ENCODE data around the gene CCDC197. TPM values are rescaled to one million over a fixed set of nuclear protein-coding genes. Genes with fewer than 3 reads are reported as not detected.

Gene CCDC197
- total RNA-seq, 2 donors from 2014 or later = not detected

GRCh38 chr14:93957333-93957710 lies 39.8 kb upstream of the CCDC197 start:
- no peaks in the 10 kb centered on the region for H3K27me3 Mint-ChIP-seq
- H3K27ac Mint-ChIP-seq = peak overlapping the region; percentile 99
- peaks cover 72% of the 10 kb centered on the region for H3K4me1 Mint-ChIP-seq
- no peaks in the 10 kb centered on the region for H3K9me3 ChIP-seq (ENCODE audit: control insufficient read depth, low read length, poor library complexity, severe bottlenecking)
- no peaks in the 10 kb centered on the region for H3K36me3 Mint-ChIP-seq (ENCODE audit: low read depth)
- ATAC-seq (no peak), DNase-seq (no peak)
- peak overlapping the region; percentile 89 for H3K4me3 Mint-ChIP-seq

DNA sequence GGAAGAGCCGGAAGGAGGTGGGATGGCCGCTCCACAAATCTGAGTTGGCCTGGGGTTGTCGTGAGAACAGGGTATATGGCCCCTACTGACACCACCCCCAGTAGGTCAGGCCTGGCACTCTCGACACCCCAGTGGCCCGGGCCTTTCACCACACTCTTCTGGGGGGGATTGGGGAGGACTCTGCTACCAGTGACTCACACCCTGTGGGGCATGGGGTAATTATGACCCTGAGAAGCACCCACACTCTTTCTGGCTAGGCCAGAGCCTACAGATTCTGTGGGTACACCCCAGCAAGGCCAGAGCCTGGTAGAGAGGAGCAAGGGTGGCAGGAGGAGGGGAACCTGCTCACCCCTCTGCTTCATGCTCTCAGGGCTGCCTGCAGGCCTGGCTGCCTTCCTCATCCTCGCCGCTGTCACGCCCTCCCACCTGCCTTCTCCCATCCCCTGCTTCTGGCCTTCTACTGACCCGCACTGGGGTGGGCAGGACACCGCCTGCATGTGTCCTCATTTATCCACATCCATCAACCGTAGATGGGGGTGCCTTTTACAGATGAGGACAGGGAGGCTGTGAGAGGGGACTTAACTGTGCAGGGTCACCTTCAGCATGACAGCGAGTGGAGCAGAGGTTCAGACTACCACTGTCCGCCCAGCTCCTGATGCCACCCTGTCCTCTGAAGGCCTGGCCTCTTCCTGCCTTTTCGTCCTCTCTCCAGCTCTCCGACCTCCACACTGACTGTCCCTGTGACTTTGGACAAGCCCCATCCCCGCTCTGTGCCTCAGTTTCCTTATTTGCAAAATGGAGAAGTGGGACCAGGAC lies 39.1 kb upstream of the CCDC197 start:
- H3K27ac Mint-ChIP-seq = peak overlapping the region; percentile 99
- ATAC-seq = no peak
- no peak for DNase-seq
- no peaks in the 10 kb centered on the region for H3K36me3 Mint-ChIP-seq (ENCODE audit: low read depth)
- peak overlapping the region; percentile 87 for H3K4me3 Mint-ChIP-seq
- no peaks in the 10 kb centered on the region for H3K27me3 Mint-ChIP-seq
- peaks cover 74% of the 10 kb centered on the region for H3K4me1 Mint-ChIP-seq
- no peaks in the 10 kb centered on the region for H3K9me3 ChIP-seq (ENCODE audit: control insufficient read depth, low read length, poor library complexity, severe bottlenecking)

DNA sequence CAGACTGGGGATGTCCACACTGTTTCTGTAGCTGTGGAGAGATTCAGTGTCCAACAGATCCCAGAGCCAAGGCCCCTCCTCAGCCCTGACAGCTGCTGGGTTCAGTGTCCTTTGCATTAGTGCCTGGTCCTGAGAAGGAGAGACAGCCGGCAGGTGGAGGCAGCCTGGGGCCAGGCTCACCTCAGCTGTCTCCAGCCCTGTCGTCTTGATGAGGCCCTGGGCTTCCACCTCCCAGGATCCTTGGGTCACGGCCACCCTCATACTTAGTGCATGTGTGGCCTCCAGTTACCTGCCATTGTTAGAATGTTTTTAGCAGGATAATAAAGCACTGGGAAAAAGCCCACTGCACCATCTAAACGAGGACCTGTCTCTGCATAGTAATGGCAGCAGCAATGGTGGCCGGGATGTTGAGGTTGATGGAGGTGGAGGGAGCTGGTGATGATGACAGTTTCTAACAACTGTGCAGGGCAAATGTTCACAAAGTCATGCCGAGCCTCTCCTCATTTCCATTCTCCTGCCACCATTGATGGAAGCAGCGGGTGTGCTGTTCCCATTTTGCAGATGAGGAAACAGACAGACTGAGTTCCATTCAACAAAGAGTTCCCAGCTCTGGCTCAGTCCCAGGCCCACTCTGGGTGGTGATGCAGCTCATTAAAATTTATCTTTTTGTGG lies 38.4 kb upstream of the CCDC197 start:
- no peaks in the 10 kb centered on the region for H3K27me3 Mint-ChIP-seq
- ATAC-seq = no peak
- no peaks in the 10 kb centered on the region for H3K9me3 ChIP-seq (ENCODE audit: control insufficient read depth, low read length, poor library complexity, severe bottlenecking)
- peak overlapping the region; percentile 99 for H3K27ac Mint-ChIP-seq
- peak overlapping the region; percentile 87 for H3K4me3 Mint-ChIP-seq
- H3K36me3 Mint-ChIP-seq (ENCODE audit: low read depth) = no peaks in the 10 kb centered on the region
- DNase-seq = no peak
- peaks cover 80% of the 10 kb centered on the region for H3K4me1 Mint-ChIP-seq

GRCh38 chr14:93959239-93960107 lies 37.6 kb upstream of the CCDC197 start:
- H3K4me3 Mint-ChIP-seq = peak overlapping the region; percentile 87
- no peaks in the 10 kb centered on the region for H3K36me3 Mint-ChIP-seq (ENCODE audit: low read depth)
- peak; percentile 78 to 90 (median 87) for DNase-seq
- H3K27me3 Mint-ChIP-seq = no peaks in the 10 kb centered on the region
- ATAC-seq = peak; percentile 83
- peaks cover 79% of the 10 kb centered on the region for H3K4me1 Mint-ChIP-seq
- peak overlapping the region; percentile 99 for H3K27ac Mint-ChIP-seq
- H3K9me3 ChIP-seq (ENCODE audit: control insufficient read depth, low read length, poor library complexity, severe bottlenecking) = no peaks in the 10 kb centered on the region

DNA sequence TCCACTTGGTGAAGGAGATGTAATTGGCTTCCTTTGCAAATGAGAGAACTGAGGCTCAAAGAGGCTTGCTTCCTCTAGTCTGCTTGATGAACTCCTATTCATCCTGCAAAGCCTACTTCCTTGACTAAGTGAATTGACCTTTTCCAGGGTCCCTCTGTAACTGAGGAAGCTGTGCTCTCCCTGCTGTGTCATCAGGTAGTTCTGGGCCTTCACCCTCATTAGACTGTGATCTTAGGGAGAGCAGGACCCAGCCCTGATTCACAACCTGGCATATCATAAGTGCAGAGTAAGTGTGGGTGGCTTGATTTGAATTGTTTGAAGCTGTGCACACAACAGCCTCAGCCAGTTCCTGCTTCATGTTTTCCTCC lies 37.0 kb upstream of the CCDC197 start:
- no peaks in the 10 kb centered on the region for H3K36me3 Mint-ChIP-seq (ENCODE audit: low read depth)
- peaks cover 77% of the 10 kb centered on the region for H3K4me1 Mint-ChIP-seq
- peak overlapping the region; percentile 57 for H3K4me3 Mint-ChIP-seq
- peak overlapping the region; percentile 99 for H3K27ac Mint-ChIP-seq
- DNase-seq (no peak), ATAC-seq (no peak)
- H3K27me3 Mint-ChIP-seq = no peaks in the 10 kb centered on the region
- H3K9me3 ChIP-seq (ENCODE audit: control insufficient read depth, low read length, poor library complexity, severe bottlenecking) = no peaks in the 10 kb centered on the region

- Mint-ChIP-seq H3K4me1 (peaks cover 73% of the 10 kb centered on the region), H3K27ac (peak overlapping the region; percentile 99), H3K27me3 (no peaks in the 10 kb centered on the region), H3K4me3 (peak overlapping the region; percentile 55), H3K36me3 (ENCODE audit: low read depth) (no peaks in the 10 kb centered on the region)
- H3K9me3 ChIP-seq (ENCODE audit: control insufficient read depth, low read length, poor library complexity, severe bottlenecking) = no peaks in the 10 kb centered on the region
- DNase-seq (no peak), ATAC-seq (no peak)
Measured at GRCh38 chr14:93960774-93961438, 36.2 kb upstream of the CCDC197 start.

DNA sequence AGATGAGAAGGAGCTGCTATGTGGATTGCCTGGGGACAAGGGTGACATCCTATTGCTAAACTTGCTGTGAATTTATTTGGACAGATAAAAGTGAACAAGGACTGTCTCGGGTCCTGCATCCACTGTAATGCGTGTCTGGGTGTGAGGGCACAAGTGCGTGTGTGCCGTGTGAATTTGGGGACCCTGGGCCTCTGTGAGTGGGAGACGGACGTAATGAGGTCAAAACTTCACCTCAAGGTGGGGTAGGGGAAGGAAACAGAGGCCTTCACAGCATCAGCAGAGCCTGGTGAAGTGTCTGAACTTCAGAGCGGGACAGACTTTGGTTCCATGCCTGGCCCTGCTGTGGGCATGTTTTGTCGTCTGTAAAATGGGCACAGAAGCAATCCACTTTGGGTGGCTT lies 35.5 kb upstream of the CCDC197 start:
- H3K27me3 Mint-ChIP-seq = no peaks in the 10 kb centered on the region
- no peaks in the 10 kb centered on the region for H3K36me3 Mint-ChIP-seq (ENCODE audit: low read depth)
- H3K4me1 Mint-ChIP-seq = peaks cover 67% of the 10 kb centered on the region
- no peaks in the 10 kb centered on the region for H3K9me3 ChIP-seq (ENCODE audit: control insufficient read depth, low read length, poor library complexity, severe bottlenecking)
- H3K4me3 Mint-ChIP-seq = peak overlapping the region; percentile 55
- DNase-seq (no peak), ATAC-seq (no peak)
- peak overlapping the region; percentile 96 for H3K27ac Mint-ChIP-seq

DNA sequence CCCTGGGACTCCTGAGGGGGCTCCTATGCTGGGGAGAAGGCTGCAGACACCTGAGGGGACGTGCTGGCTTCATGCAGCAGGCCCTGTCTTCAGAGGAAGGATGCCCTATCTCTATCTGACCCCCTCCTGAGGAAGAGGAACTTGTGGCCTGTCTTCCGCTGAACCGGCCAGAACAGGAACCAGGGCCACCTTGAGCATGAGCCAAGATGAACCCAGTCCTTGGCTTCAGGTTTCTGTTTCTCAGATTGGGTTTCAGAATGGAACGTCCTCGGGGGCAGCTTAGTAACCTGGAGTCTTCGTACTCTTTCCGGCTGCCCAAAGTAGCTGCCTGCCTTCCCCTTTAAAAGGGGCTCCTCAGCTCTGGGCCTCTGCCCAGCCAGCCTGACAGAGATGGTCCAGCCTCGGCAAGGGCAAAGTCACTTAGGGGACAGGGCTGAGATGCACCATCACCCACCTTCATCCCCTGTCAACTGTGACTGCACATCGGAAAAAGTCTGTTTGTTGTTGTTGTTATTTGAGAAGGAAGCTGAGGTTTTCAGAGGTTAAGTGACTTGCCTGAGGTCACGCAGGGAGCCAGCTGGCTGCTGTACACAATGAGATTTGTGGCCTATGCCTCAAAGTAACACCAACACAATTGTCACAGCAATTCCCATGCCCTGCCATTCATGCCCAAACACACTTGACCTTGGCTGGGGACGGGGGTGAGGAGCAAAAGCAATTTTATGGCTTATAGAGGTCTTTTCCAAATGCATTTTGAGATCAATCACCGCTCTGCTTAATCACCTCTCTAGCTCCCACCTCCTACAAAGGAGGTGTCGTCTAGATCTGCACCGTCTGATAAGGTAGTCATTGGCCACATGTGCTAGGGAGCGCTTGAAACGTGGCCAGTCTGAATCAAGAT lies 34.1 kb upstream of the CCDC197 start:
- peaks cover 58% of the 10 kb centered on the region for H3K4me1 Mint-ChIP-seq
- no peaks in the 10 kb centered on the region for H3K36me3 Mint-ChIP-seq (ENCODE audit: low read depth)
- no peaks in the 10 kb centered on the region for H3K9me3 ChIP-seq (ENCODE audit: control insufficient read depth, low read length, poor library complexity, severe bottlenecking)
- H3K4me3 Mint-ChIP-seq = peak overlapping the region; percentile 75
- ATAC-seq (peak; percentile 55), DNase-seq (peak in 2 of 3 donors; percentile 43 to 45)
- H3K27ac Mint-ChIP-seq = peak overlapping the region; percentile 96
- no peaks in the 10 kb centered on the region for H3K27me3 Mint-ChIP-seq

GRCh38 chr14:93963692-93964091 lies 33.4 kb upstream of the CCDC197 start:
- H3K36me3 Mint-ChIP-seq (ENCODE audit: low read depth) = no peaks in the 10 kb centered on the region
- H3K27ac Mint-ChIP-seq = peak overlapping the region; percentile 96
- no peak for DNase-seq
- peaks cover 52% of the 10 kb centered on the region for H3K4me1 Mint-ChIP-seq
- no peak for ATAC-seq
- H3K27me3 Mint-ChIP-seq = no peaks in the 10 kb centered on the region
- peak overlapping the region; percentile 75 for H3K4me3 Mint-ChIP-seq
- no peaks in the 10 kb centered on the region for H3K9me3 ChIP-seq (ENCODE audit: control insufficient read depth, low read length, poor library complexity, severe bottlenecking)

DNA sequence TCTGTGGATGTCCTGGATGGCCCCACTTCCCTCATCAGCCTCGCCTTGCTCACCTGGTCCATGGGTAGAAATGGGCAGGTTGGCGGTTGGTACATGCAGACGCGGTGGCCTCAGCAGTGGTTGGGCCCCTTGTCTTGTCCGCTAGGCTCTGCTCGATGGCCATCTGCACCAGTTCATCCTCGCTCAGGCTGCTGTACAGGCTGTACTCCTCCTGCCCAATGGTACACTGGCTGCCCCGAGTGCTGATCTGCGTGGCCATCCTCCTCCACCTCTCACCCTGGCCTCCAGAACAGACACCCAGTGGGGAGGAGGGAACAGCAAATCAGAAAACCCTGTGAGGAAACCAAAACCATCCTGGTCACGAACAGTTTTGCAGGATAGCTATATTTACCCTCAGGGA lies 32.8 kb upstream of the CCDC197 start:
- H3K27ac Mint-ChIP-seq = peak overlapping the region; percentile 96
- no peaks in the 10 kb centered on the region for H3K9me3 ChIP-seq (ENCODE audit: control insufficient read depth, low read length, poor library complexity, severe bottlenecking)
- H3K4me1 Mint-ChIP-seq = peaks cover 51% of the 10 kb centered on the region
- no peak overlapping the region for H3K4me3 Mint-ChIP-seq
- no peak for DNase-seq
- no peaks in the 10 kb centered on the region for H3K27me3 Mint-ChIP-seq
- no peak for ATAC-seq
- no peaks in the 10 kb centered on the region for H3K36me3 Mint-ChIP-seq (ENCODE audit: low read depth)

GRCh38 chr14:93964820-93965286 lies 32.2 kb upstream of the CCDC197 start:
- H3K27ac Mint-ChIP-seq = peak overlapping the region; percentile 96
- no peaks in the 10 kb centered on the region for H3K36me3 Mint-ChIP-seq (ENCODE audit: low read depth)
- no peak overlapping the region for H3K4me3 Mint-ChIP-seq
- H3K9me3 ChIP-seq (ENCODE audit: control insufficient read depth, low read length, poor library complexity, severe bottlenecking) = no peaks in the 10 kb centered on the region
- no peak for DNase-seq
- no peaks in the 10 kb centered on the region for H3K27me3 Mint-ChIP-seq
- peaks cover 45% of the 10 kb centered on the region for H3K4me1 Mint-ChIP-seq
- ATAC-seq = no peak

- no peaks in the 10 kb centered on the region for H3K9me3 ChIP-seq (ENCODE audit: control insufficient read depth, low read length, poor library complexity, severe bottlenecking)
- H3K4me3 Mint-ChIP-seq = no peak overlapping the region
- DNase-seq (no peak), ATAC-seq (no peak)
- H3K36me3 Mint-ChIP-seq (ENCODE audit: low read depth) = no peaks in the 10 kb centered on the region
- H3K27ac Mint-ChIP-seq = peak overlapping the region; percentile 0
- no peaks in the 10 kb centered on the region for H3K27me3 Mint-ChIP-seq
- H3K4me1 Mint-ChIP-seq = peaks cover 42% of the 10 kb centered on the region
Measured at GRCh38 chr14:93965287-93965821, 31.7 kb upstream of the CCDC197 start.
